Measurements from ENCODE around the gene SSBP3. TPM values are rescaled to one million over a fixed set of nuclear protein-coding genes. Genes with fewer than 3 reads are reported as not detected.

The SSBP3 gene
- total RNA-seq, 4 donors from 2014 or later = 17.1 to 25.4 (median 21.5) TPM

- 77 to 84% methylated on average over 6 to 7 of the region's 7 CpGs for WGBS, 2 donors
- H3K4me1 ChIP-seq = peaks cover 7 to 93% (median 24%) of the 10 kb centered on the region in 3 donors
- intact Hi-C loops (cut with DNase I) = no loop called here
- no peak overlapping the region for H3K4me3 ChIP-seq
- no peaks in the 10 kb centered on the region for H3K27me3 ChIP-seq
- DNase-seq = no peak
- H3K27ac ChIP-seq = peak overlapping the region in 2 of 4 donors; percentile 10 to 42
- TF ChIP-seq POLR2A (IDR thresholded peaks at IDR 0.05) (no peak), CTCF (IDR thresholded peaks at IDR 0.05) (no peak)
- H3K9me3 ChIP-seq = no peaks in the 10 kb centered on the region
- peaks cover 0 to 49% (median 0%) of the 10 kb centered on the region in 3 donors for H3K36me3 ChIP-seq
Measured at GRCh38 chr1:54376430-54377039, 29.7 kb downstream of the SSBP3 start.

- no peak for DNase-seq
- TF ChIP-seq POLR2A (IDR thresholded peaks at IDR 0.05) (no peak), CTCF (IDR thresholded peaks at IDR 0.05) (no peak)
- Histone ChIP-seq H3K36me3 (peaks cover 0 to 45% (median 0%) of the 10 kb centered on the region in 3 donors), H3K4me3 (no peak overlapping the region), H3K27ac (no peak overlapping the region), H3K9me3 (no peaks in the 10 kb centered on the region), H3K27me3 (no peaks in the 10 kb centered on the region), H3K4me1 (peaks cover 14 to 98% (median 30%) of the 10 kb centered on the region in 3 donors)
- 67 to 69% methylated on average over 5 to 8 of the region's 8 CpGs for WGBS, 2 donors
- intact Hi-C loops (cut with DNase I) = no loop called here
Measured at GRCh38 chr1:54375712-54376429, 30.3 kb downstream of the SSBP3 start.

GRCh38 chr1:54375298-54375697 is 30.9 kb downstream of the SSBP3 start:
- TF ChIP-seq CTCF (IDR thresholded peaks at IDR 0.05) (no peak), POLR2A (IDR thresholded peaks at IDR 0.05) (no peak)
- peaks cover 17 to 98% (median 36%) of the 10 kb centered on the region in 3 donors for H3K4me1 ChIP-seq
- peaks cover 0 to 39% (median 0%) of the 10 kb centered on the region in 3 donors for H3K36me3 ChIP-seq
- no peaks in the 10 kb centered on the region for H3K27me3 ChIP-seq
- no peak for DNase-seq
- H3K27ac ChIP-seq = no peak overlapping the region
- H3K4me3 ChIP-seq = no peak overlapping the region
- H3K9me3 ChIP-seq = no peaks in the 10 kb centered on the region
- intact Hi-C loops (cut with DNase I) = no loop called here
- WGBS, 2 donors = 100% methylated on average over 2 of the region's 3 CpGs; no CpG with 5 or more reads in 1 of the 2 donors

GRCh38 chr1:54374766-54375165 is 31.4 kb downstream of the SSBP3 start:
- no peak for TF ChIP-seq CTCF (IDR thresholded peaks at IDR 0.05)
- no peak for TF ChIP-seq POLR2A (IDR thresholded peaks at IDR 0.05)
- no peak overlapping the region for H3K4me3 ChIP-seq
- no peak overlapping the region for H3K27ac ChIP-seq
- H3K9me3 ChIP-seq = no peaks in the 10 kb centered on the region
- peaks cover 0 to 37% (median 0%) of the 10 kb centered on the region in 3 donors for H3K36me3 ChIP-seq
- peaks cover 17 to 96% (median 36%) of the 10 kb centered on the region in 3 donors for H3K4me1 ChIP-seq
- 47 to 97% methylated on average over 3 to 6 of the region's 8 CpGs for WGBS, 2 donors
- intact Hi-C loops (cut with DNase I) = no loop called here
- no peak for DNase-seq
- H3K27me3 ChIP-seq = no peaks in the 10 kb centered on the region

- WGBS, 2 donors = 83 to 85% methylated on average over 5 to 6 of the region's 8 CpGs
- no peak for DNase-seq
- H3K9me3 ChIP-seq = no peaks in the 10 kb centered on the region
- peaks cover 0 to 31% (median 0%) of the 10 kb centered on the region in 3 donors for H3K36me3 ChIP-seq
- TF ChIP-seq CTCF (IDR thresholded peaks at IDR 0.05) = no peak
- TF ChIP-seq POLR2A (IDR thresholded peaks at IDR 0.05) = no peak
- H3K4me3 ChIP-seq = no peak overlapping the region
- intact Hi-C loops (cut with DNase I) = no loop called here
- no peak overlapping the region for H3K27ac ChIP-seq
- no peaks in the 10 kb centered on the region for H3K27me3 ChIP-seq
- peaks cover 17 to 78% (median 32%) of the 10 kb centered on the region in 3 donors for H3K4me1 ChIP-seq
Measured at GRCh38 chr1:54372978-54373377, 33.2 kb downstream of the SSBP3 start.
